HG03064 (cell line): ENCODE results near the gene SLC43A2.
"Not testable (repeated sequence)": the region's sequence is repeated elsewhere in the genome, so short reads cannot be mapped to it uniquely, and the experiment has no call there.

Experiments
- ATAC-seq: cut with Tn5 transposase; IDR thresholded peaks from one replicate; pipeline ENCODE4 v1.9.1; 2021; ENCODE audit warnings: low read depth; ENCODE audit not compliant: unreplicated experiment

Gene SLC43A2

GRCh38 chr17:1627982-1628855 lies at the start of gene SLC43A2:
Gene SLC43A2 (minus strand): TSS chr17:1628834. CDS start chr17:1627874, 960 bp downstream.
- peak; percentile 55 for ATAC-seq

- ATAC-seq: no peak
These were observed 47.8 kb upstream of the SLC43A2 start for GRCh38 chr17:1676401-1676800.

GRCh38 chr17:1673041-1673785 lies 44.6 kb upstream of the SLC43A2 start:
- no peak for ATAC-seq

GRCh38 chr17:1663934-1664333 lies 35.3 kb upstream of the SLC43A2 start:
- ATAC-seq: not testable (repeated sequence)

GRCh38 chr17:1661045-1661444 lies 32.4 kb upstream of the SLC43A2 start:
- no peak for ATAC-seq

DNA sequence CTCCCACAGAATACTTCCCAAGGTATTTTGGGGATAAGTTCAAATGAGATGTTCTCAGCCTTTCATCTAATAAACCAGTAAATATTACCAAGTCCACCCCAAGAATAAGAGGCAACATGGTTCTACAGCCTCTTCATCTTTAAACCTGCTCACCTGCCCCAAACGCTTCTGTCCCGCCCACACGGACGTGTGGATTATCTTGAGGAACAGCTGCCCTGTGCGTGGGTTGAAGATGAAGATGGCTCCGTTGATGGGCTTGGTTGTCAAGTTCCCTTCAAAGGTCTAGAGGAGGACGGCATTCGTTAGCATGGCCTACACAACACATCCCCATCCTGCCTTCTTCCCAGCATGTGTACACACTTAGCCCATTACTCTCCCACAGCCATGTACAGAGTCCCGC lies 29.5 kb upstream of the SLC43A2 start:
- ATAC-seq: no peak

DNA sequence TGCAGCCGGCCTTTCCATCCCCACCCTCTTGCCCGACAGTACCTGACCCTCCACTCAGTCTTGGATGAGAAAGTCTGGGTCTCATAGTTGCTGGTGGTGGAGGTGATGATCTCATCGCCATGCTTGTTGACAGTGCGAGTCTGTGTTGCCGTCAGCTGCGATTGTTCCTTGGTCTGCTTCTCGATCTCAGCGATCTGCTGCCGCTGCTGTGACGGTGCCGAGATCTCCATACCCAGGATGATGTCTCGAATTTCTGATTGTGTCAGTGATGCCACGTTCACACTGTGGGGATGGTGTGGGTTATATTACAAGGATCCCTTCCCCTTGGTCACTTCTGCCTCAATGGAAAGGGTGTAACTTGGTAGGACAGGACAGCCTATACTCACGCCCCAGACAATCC lies 25.1 kb upstream of the SLC43A2 start:
- ATAC-seq: no peak

DNA sequence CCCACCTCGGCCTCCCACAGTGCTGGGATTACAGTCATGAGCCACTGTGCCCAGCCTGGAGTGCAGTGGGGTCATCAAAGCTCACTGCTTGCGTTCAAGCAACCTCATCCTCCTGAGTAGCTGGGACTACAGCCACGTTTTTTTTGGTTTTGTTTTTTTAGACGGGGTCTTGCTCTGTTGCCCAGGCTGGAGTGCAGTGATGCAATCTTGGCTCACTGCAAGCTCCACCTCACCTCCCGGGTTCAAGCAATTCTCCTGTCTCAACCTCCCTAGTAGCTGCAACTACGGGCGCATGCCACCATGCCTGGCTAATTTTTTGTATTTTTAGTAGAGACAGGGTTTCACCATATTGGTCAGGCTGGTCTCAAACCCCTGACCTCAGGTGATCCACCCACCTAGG lies 24.2 kb upstream of the SLC43A2 start:
- ATAC-seq: not testable (repeated sequence)

- ATAC-seq: no peak
These were observed 22.9 kb upstream of the SLC43A2 start for GRCh38 chr17:1651559-1651844.

- no peak for ATAC-seq
These were observed 22.3 kb upstream of the SLC43A2 start for GRCh38 chr17:1650731-1651558.

DNA sequence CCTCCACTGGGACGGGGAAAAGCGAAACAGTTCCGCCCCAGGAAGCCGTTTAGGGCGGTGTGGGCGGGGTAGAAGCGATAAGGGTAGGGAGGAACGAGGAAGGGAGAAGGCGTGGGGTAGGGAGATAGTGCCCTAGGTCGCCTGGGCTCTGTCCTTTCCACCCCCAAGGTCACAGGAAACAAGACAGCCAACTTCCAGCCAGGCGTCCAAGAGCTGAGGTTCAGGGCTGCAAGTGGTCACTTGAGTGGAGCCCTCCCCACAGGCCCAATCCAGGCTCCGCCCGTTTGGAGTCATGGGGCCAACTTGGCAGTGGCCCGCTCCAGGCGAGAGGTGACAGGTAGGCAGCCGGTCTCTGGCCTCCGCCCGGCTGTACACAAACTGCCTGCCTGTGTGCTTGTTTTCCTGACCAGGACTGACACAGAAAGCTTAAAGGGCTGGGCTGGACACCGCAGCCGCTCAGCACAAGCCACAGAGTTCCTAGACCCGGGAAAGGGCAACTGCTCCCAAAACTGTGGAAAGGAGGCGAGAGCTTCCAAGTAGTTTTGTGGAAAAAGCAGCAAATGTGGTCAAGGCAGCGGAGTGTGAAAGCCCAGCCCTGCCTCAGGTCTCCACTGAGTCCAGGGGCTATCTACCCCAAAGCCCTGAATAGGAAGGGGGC lies 21.3 kb upstream of the SLC43A2 start, which contains the start of gene RILP:
RILP (minus strand) TSS at position 23 of the 658 bp plus-strand sequence. CDS start 62 bp downstream, outside the sequence.
- ATAC-seq: no peak

DNA sequence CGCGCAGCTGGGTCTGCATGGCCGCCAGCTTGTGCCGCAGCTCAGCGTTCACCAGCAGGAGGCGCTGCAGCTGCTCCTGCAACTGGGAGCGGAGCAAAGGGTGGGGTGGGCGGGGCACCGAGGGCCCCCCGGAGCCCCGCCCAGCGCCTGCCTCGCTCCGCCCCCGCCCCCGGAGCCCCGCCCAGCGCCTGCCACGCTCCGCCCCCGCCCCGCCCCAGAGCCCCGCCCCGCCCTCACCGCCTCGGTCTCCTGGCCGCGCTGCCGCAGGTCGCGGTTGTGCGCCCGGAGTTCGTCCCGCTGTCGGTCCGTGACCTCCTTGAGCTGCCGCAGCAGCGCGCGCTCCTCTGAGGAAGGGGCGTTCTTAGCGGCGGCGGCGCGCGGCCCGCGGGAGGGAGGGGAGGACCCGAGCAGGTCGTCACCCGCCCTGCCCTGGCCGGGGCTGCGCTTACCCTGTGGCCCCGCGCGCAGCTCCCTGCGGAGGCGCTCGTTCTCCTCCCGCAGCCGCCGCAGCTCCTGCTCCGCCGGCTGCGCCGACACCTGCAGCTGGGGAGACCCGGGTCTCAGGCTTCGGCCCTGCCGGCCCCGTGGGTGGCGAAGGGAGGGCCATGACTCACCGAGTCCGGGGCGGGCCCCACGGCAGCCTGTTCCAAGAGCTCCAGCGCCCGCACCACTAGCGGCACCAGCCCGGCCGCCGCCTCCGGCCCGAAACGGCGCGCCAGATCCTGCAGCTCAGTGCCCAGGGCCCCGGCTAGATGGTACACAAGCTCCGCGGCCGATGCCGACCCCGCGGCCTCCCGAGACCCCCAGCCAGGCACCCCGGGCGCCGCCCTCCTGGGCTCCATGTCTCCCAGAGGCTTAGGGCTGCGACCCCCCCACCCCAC lies 20.6 kb upstream of the SLC43A2 start:
- ATAC-seq: no peak

- no peak for ATAC-seq
These were observed 19.7 kb upstream of the SLC43A2 start for GRCh38 chr17:1648173-1648962.

DNA sequence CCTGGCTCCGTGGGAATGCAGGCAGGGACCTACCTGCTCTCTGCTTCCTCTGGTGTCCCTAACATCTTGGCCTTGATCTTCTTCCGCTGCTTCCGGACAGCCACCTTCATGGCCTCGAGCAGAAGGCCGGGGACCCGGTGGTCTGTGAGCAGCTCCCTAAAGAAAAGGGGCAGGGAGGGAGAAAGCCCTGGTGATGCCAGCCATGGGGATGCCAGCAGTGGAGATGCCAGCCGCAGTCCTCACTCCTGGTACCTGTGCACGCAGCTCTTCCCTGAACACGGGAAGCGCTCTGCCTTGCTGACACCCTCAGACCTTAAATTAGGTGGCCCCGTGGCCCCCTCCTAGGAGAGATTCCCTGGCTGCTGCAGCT lies 19.2 kb upstream of the SLC43A2 start:
- ATAC-seq: no peak

GRCh38 chr17:1646199-1646875 lies 17.7 kb upstream of the SLC43A2 start:
- no peak for ATAC-seq

DNA sequence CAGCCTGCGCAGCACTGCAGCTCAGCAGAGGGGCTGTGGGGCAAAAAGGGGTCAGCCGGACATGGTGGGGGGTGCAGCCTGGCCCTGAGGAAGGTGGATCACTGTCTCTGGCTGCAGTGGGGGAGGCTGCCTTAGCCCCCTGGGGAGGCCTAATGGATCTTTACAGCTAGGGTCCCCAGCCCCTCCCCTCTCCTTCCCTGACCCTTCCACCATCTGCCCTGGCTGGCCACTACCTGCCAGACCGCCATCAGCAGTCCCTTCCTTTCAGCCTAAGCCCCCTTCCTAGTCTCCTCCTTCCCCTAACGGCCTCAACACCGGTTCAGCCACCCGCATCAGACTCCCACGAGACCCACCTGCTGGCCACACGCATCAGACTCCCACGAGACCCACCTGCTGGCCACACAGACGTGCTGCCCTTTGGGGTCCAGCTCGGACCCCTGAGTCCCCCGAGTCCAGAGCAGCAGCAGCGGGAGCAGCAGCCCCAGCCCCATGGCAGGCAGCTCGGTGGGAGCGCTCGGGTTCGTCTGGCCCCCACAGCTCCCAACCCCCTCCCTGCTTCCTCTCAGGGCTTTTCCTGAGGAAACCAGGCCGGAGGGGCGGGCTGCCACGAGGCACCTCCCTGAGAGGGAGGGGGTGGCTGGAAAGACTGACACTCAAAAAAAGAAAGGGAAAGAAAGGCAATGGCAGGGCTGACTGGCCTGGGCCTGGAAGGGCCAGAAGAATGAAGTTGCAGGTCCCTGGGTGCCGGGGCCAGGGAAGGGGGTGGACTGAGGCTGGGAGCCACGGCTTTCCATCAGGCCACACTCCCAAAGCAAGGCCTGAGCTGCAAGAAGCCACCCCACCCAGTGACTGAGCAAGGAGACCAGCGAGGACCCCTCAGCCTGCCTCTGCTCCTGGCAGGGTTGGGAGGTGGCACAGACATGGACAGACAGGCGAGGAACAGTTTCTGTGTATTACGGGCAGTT lies 16.9 kb upstream of the SLC43A2 start, which contains the start of gene SCARF1:
SCARF1 (minus strand) TSS at position 526 of the 965 bp plus-strand sequence; CDS start at position 491, 35 bp downstream.
- no peak for ATAC-seq
